ENCODE results near the gene ANGPT4. TPM values are rescaled to one million over a fixed set of nuclear protein-coding genes. Genes with fewer than 3 reads are reported as not detected.

ANGPT4 gene
- total and polyA plus RNA-seq, 2 of the 13 experiments (the other 11 are each of a cell fraction or from before 2014, with no cell fraction given), result not detected

GRCh38 chr20:841568-842546, 74.3 kb downstream of the ANGPT4 start (continued):
- TF ChIP-seq ZBTB39 (CRISPR knock-in tag; IDR thresholded peaks at IDR 0.05) (no peak), ZBTB42 (CRISPR knock-in tag; IDR thresholded peaks at IDR 0.05) (no peak), DBP (CRISPR knock-in tag; IDR thresholded peaks at IDR 0.05; ENCODE audit: not compliant biosample characterization) (no peak)

GRCh38 chr20:840858-841567, 75.1 kb downstream of the ANGPT4 start:
- intact Hi-C loops (cut with micrococcal nuclease; ENCODE audit: unreplicated experiment) (no loop called here), in situ Hi-C loops (cut with HindIII; ENCODE audit: extremely low pct_ligation_motif_present, low pct_unique_long_range_greater_than_20kb) (no loop called here)
- no peaks in the 10 kb centered on the region for H3K79me2 ChIP-seq (ENCODE audit: insufficient read depth, low read length)
- peak overlapping the region; percentile 70 for H3K4me2 ChIP-seq (ENCODE audit: low read depth, low read length)
- H3K4me1 ChIP-seq (ENCODE audit: insufficient read depth, low read length), result peaks cover 12% of the 10 kb centered on the region
- 39% methylated on average over 39 of the region's 59 CpGs for WGBS (ENCODE audit: low lambda C conversion rate)
- ChIA-PET CTCF (ENCODE audit: low intra/inter-chr PET ratio, low total read pairs) (no interaction called here), POLR2A (no interaction called here)
- H2AFZ ChIP-seq (ENCODE audit: low read length), result no peak overlapping the region
- no TSS peak for BruUV-seq (replicated peaks)
- H3K27ac ChIP-seq (ENCODE audit: extremely low read length, insufficient read depth, low read length), result no peak overlapping the region
- peak overlapping the region; percentile 35 for H3K9ac ChIP-seq (ENCODE audit: insufficient read depth, low read depth, low read length)
- no peaks in the 10 kb centered on the region for H3K27me3 ChIP-seq (ENCODE audit: control insufficient read depth in 1 of 2, insufficient read depth in 2 of 2, low read length in 2 of 2)
- H3K36me3 ChIP-seq (replicated peaks in 1 of 2; ENCODE audit: control insufficient read depth in 1 of 2, insufficient read depth in 2 of 2, low read length in 2 of 2), result no peaks in the 10 kb centered on the region
- no peak for FAIRE-seq
- H3K9me3 ChIP-seq (ENCODE audit: low read length), result no peaks in the 10 kb centered on the region
- H4K20me1 ChIP-seq (ENCODE audit: insufficient read depth, low read length), result no peaks in the 10 kb centered on the region
- ATAC-seq, result peak; percentile 54
- peak overlapping the region; percentile 57 to 79 (median 67) for H3K4me3 ChIP-seq (replicated peaks in 1 of 3; ENCODE audit: insufficient read depth in 1 of 3, low read depth in 2 of 3, low read length in 3 of 3)
- DNase-seq (ENCODE audit: low spot score), result peak; percentile 33
- TF ChIP-seq ZNF331 (CRISPR knock-in tag; IDR thresholded peaks at IDR 0.05) (no peak; the same call in 1 of the 2 replicates), ZNF282 (IDR thresholded peaks at IDR 0.05; ENCODE audit: partially characterized antibody) (no peak), NFYB (CRISPR knock-in tag; IDR thresholded peaks at IDR 0.05) (no peak), ZNF800 (CRISPR knock-in tag; IDR thresholded peaks at IDR 0.05) (no peak; the same call in 1 of the 2 replicates), GLI4 (CRISPR knock-in tag; IDR thresholded peaks at IDR 0.05; ENCODE audit: borderline replicate concordance) (no peak), ZSCAN25 (CRISPR knock-in tag; IDR thresholded peaks at IDR 0.05) (no peak), BRD4 (CRISPR knock-in tag; IDR thresholded peaks at IDR 0.05) (peak; percentile 78; the same call in 1 of the 2 replicates), ZNF503 (CRISPR knock-in tag; IDR thresholded peaks at IDR 0.05) (0 out of 2 replicates have a peak, but pooled peaks have one; percentile 23), DBP (CRISPR knock-in tag; IDR thresholded peaks at IDR 0.05; ENCODE audit: not compliant biosample characterization) (no peak), HOXA9 (CRISPR knock-in tag; IDR thresholded peaks at IDR 0.05; ENCODE audit: borderline replicate concordance) (no peak)
